BJ (cell line): ENCODE results near the gene SLC35F1. TPM values are rescaled to one million over a fixed set of nuclear protein-coding genes. Genes with fewer than 3 reads are reported as not detected.

ENCODE experiments used
- CTCF ChIA-PET: fragments of 350-600 bp; formaldehyde crosslinking; extraction: SDS; loops from one replicate; lab custom pipeline; 2021; ENCODE audit warnings: antibody characterized with exemption, inconsistent platforms; lab: Yijun Ruan, JAX
- POLR2A ChIA-PET: fragments of 300-600 bp; sonication (Branson Sonifier 250); formaldehyde crosslinking; extraction: SDS; loops from one replicate; lab custom pipeline; 2021; ENCODE audit warnings: antibody characterized with exemption; lab: Charles Lee
- DNase-seq: peaks from one replicate; pipeline ENCODE4 v3.0.0-alpha.2; 2011; ENCODE audit warnings: low read depth
- H3K27me3 ChIP-seq: 2 replicates; pipeline ENCODE4 v1.6.0; 2011; ENCODE audit warnings: low read length; ENCODE audit not compliant: control insufficient read depth, insufficient read depth
- H3K36me3 ChIP-seq: 2 replicates; pipeline ENCODE4 v1.5.1; 2011; ENCODE audit warnings: low read length; ENCODE audit not compliant: control insufficient read depth, insufficient read depth
- H3K4me3 ChIP-seq: 2 replicates; pipeline ENCODE4 v1.5.1; 2011; ENCODE audit warnings: low read depth, mild to moderate bottlenecking, control low read depth, low read length
- CTCF ChIP-seq: IDR thresholded peaks from 2 replicates; pipeline ENCODE4 v1.5.1; 2011; ENCODE audit warnings: low read depth, mild to moderate bottlenecking, control low read depth, inconsistent platforms, low read length, moderate library complexity; ENCODE audit not compliant: insufficient read depth
- polyA plus RNA-seq: library from polyadenylated mRNA; depleted of rRNA; stranded (reverse); fragments of >200 nt; gene quantifications from 2 replicates; pipeline ENCODE4 v1.2.3, GENCODE V29; 2011

The SLC35F1 gene
- polyA plus RNA-seq, 1 experiment = not detected

- H3K36me3 ChIP-seq = no peaks in the 10 kb centered on the region
- TF ChIP-seq CTCF = no peak
- no peak for DNase-seq
- ChIA-PET POLR2A (no interaction called here), CTCF (no interaction called here)
- H3K4me3 ChIP-seq = no peak overlapping the region
- no peaks in the 10 kb centered on the region for H3K27me3 ChIP-seq
These were observed 17.6 kb downstream of the SLC35F1 start for GRCh38 chr6:117924690-117925089.

- Histone ChIP-seq H3K4me3 (no peak overlapping the region), H3K36me3 (no peaks in the 10 kb centered on the region), H3K27me3 (no peaks in the 10 kb centered on the region)
- no peak for TF ChIP-seq CTCF
- no peak for DNase-seq
- ChIA-PET POLR2A (no interaction called here), CTCF (no interaction called here)
These were observed 20.8 kb downstream of the SLC35F1 start for GRCh38 chr6:117927866-117928265.

- ChIA-PET CTCF (no interaction called here), POLR2A (no interaction called here)
- no peak for TF ChIP-seq CTCF
- DNase-seq = no peak
- Histone ChIP-seq H3K36me3 (no peaks in the 10 kb centered on the region), H3K27me3 (no peaks in the 10 kb centered on the region), H3K4me3 (no peak overlapping the region)
These were observed 21.8 kb downstream of the SLC35F1 start for GRCh38 chr6:117928833-117929232.

- H3K36me3 ChIP-seq = no peaks in the 10 kb centered on the region
- POLR2A ChIA-PET = no interaction called here
- H3K4me3 ChIP-seq = no peak overlapping the region
- DNase-seq = no peak
- CTCF ChIA-PET = interaction anchor here (0.8 kb wide), 1 partner anchor 583 kb away, joined by 5 read pairs; no protein-coding TSS in a partner anchor
- no peaks in the 10 kb centered on the region for H3K27me3 ChIP-seq
- no peak for TF ChIP-seq CTCF
These were observed 22.4 kb downstream of the SLC35F1 start for GRCh38 chr6:117929501-117929900.

- CTCF ChIA-PET = no interaction called here
- Histone ChIP-seq H3K4me3 (no peak overlapping the region), H3K27me3 (no peaks in the 10 kb centered on the region), H3K36me3 (no peaks in the 10 kb centered on the region)
- TF ChIP-seq CTCF = no peak
- POLR2A ChIA-PET = no interaction called here
- no peak for DNase-seq
These were observed 23.6 kb downstream of the SLC35F1 start for GRCh38 chr6:117930645-117931044.
